Activated CD4-positive, alpha-beta T cell treated with anti-CD3 and anti-CD28 coated beads for 36 hours (primary cell): ENCODE data around the gene RAB15. TPM values are rescaled to one million over a fixed set of nuclear protein-coding genes. Genes with fewer than 3 reads are reported as not detected.
A peak's percentile ranks its signal among the peaks of the same experiment; 100 is the strongest.

Experiments used
- ATAC-seq: fragments of 200-7000 bp; cut with Tn5 transposase; one replicate; pipeline ENCODE4 v1.10.0; 2021; ENCODE audit warnings: mild to moderate bottlenecking, moderate library complexity
- CTCF ChIA-PET: fragments of 350-600 bp; sonication (Branson Sonifier 250); formaldehyde crosslinking; loops from one replicate; lab custom pipeline; 2021; ENCODE audit warnings: antibody characterized with exemption; lab: Charles Lee
- POLR2A ChIA-PET: fragments of 350-600 bp; sonication (Branson Sonifier 250); formaldehyde crosslinking; loops from one replicate; lab custom pipeline; 2021; ENCODE audit warnings: antibody characterized with exemption, inconsistent platforms; lab: Charles Lee
- DNase-seq: peaks from one replicate; pipeline ENCODE4 v3.0.0-alpha.2; 2020
- H3K27ac Mint-ChIP-seq: one replicate; pipeline ENCODE4 v1.8.0; 2021; ENCODE audit warnings: mixed read lengths
- H3K27me3 Mint-ChIP-seq: one replicate; pipeline ENCODE4 v1.8.0; 2021; ENCODE audit warnings: mixed read lengths
- H3K36me3 Mint-ChIP-seq: one replicate; pipeline ENCODE4 v1.8.0; 2021; ENCODE audit warnings: low read depth, mixed read lengths
- H3K4me1 Mint-ChIP-seq: one replicate; pipeline ENCODE4 v1.8.0; 2021; ENCODE audit warnings: mixed read lengths
- H3K4me3 Mint-ChIP-seq: one replicate; pipeline ENCODE4 v1.8.0; 2021; ENCODE audit warnings: mild to moderate bottlenecking, moderate library complexity, mixed read lengths
- H3K9me3 Mint-ChIP-seq: one replicate; pipeline ENCODE4 v1.8.0; 2021; ENCODE audit warnings: low read depth, mixed read lengths
- intact Hi-C, 2 experiments: fragments of 100-400 bp; cut with DNase I in 1 of 2; cut with micrococcal nuclease in 1 of 2; formaldehyde crosslinking; loops; one replicate each; pipeline versions ENCODE4 v1.14.2 to v1.15.1; 2022 to 2024; cut with DNase I, micrococcal nuclease
- total RNA-seq, 2 experiments: library from RNA; stranded (reverse); gene quantifications; one replicate each; pipeline ENCODE4 v1.2.3, GENCODE V29; 2021

RAB15 gene
- total RNA-seq, 2 experiments from 2014 or later: 3.7 to 5.3 TPM

DNA sequence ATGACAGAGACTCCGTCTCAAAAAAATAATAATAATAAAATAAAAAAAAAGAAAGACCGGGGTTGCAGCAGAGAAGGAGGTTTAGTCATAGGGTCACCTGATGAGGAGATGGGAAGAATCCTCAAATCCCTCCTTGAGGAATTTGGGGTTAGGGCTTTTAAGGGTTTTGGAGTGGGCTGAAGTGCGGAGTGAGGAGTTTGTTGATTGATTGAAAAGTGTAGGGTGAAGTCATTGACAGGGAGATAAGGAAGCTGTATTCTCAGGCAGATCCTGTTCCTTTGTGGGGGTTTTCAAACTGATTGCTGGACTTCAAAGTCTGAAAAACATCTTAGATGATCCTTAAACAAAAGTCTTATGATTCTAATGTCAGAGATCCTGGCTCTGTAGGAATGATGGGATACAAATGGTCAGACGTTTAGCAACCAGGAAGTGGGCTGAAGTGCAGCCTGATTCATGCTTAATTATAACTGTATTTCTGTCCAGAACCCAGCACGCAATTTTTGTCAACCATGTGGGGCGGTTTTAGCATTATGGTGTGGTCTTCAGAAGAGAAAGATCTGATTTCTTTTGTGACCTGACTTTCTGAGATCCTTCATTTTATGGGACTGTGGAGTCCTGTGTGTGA lies 30.6 kb upstream of the RAB15 start:
- Mint-ChIP-seq H3K36me3 (peaks cover 4% of the 10 kb centered on the region), H3K4me3 (no peak overlapping the region), H3K4me1 (peaks cover 53% of the 10 kb centered on the region), H3K27ac (peak overlapping the region; percentile 11), H3K9me3 (no peaks in the 10 kb centered on the region), H3K27me3 (no peaks in the 10 kb centered on the region)
- ATAC-seq (no peak), DNase-seq (no peak)
- intact Hi-C loops: loop anchor here in 1 of 2 experiments (5.0 to 10.0 kb wide), 2 partner anchors 205 to 942 kb away; no protein-coding TSS in a partner anchor
- CTCF ChIA-PET: interaction anchor here (1.3 kb wide), 1 partner anchor 16 kb away, joined by 3 read pairs; the partner anchor contains the start of gene FNTB
- POLR2A ChIA-PET: interaction anchor here (0.6 kb wide), 2 partner anchors 98 to 394 kb away, joined by 3 read pairs; no protein-coding TSS in a partner anchor

GRCh38 chr14:65001723-65002122 lies 29.6 kb upstream of the RAB15 start:
- H3K4me3 Mint-ChIP-seq: no peak overlapping the region
- CTCF ChIA-PET: interaction anchor here (2.3 kb wide), 1 partner anchor 15 kb away, joined by 6 read pairs; the partner anchor contains the start of gene FNTB
- H3K27me3 Mint-ChIP-seq: no peaks in the 10 kb centered on the region
- peaks cover 61% of the 10 kb centered on the region for H3K4me1 Mint-ChIP-seq
- peak overlapping the region; percentile 49 for H3K27ac Mint-ChIP-seq
- intact Hi-C loops: loop anchor here in 1 of 2 experiments (5.0 to 10.0 kb wide), 2 partner anchors 206 to 943 kb away; no protein-coding TSS in a partner anchor
- POLR2A ChIA-PET: interaction anchor here (0.6 kb wide), 1 partner anchor 99 kb away, joined by 3 read pairs; no protein-coding TSS in a partner anchor
- H3K9me3 Mint-ChIP-seq: no peaks in the 10 kb centered on the region
- DNase-seq: no peak
- no peak for ATAC-seq
- H3K36me3 Mint-ChIP-seq: peaks cover 4% of the 10 kb centered on the region

GRCh38 chr14:65000898-65001591 lies 28.9 kb upstream of the RAB15 start:
- Mint-ChIP-seq H3K27ac (no peak overlapping the region), H3K27me3 (no peaks in the 10 kb centered on the region), H3K36me3 (peaks cover 7% of the 10 kb centered on the region), H3K4me3 (no peak overlapping the region), H3K9me3 (no peaks in the 10 kb centered on the region), H3K4me1 (peaks cover 61% of the 10 kb centered on the region)
- no peak for ATAC-seq
- no peak for DNase-seq
- POLR2A ChIA-PET: no interaction called here
- intact Hi-C loops: loop anchor here in 1 of 2 experiments (5.0 to 10.0 kb wide), 2 partner anchors 206 to 944 kb away; no protein-coding TSS in a partner anchor
- CTCF ChIA-PET: interaction anchor here (0.7 to 2.3 kb wide), 3 partner anchors 10 to 20 kb away, joined by 3 to 6 read pairs (median 3); partner anchors contain the start of gene FNTB

DNA sequence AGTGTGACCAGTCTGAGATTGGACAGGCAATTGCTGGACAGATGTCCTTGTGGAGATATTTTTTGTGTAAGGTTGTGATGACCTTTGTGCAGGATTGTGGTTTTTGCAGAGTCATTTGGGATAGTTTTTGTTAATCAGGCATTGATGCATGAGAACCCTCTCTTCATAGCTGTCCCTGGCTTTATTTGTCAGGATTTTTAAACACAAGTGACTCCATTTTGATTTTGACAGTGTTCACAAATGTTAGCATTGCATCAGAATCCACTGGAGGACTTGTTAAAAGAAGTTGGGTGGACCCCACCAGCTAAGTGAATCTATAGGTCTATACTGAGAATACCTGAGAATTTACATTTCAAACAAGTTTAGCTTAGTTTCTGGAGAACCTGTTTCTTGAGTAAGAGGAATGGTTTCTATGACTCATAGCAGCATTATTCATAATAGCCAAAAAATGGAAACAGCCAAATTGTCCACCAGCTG lies 26.4 kb upstream of the RAB15 start:
- peak; percentile 45 for ATAC-seq
- Mint-ChIP-seq H3K4me1 (peaks cover 48% of the 10 kb centered on the region), H3K4me3 (no peak overlapping the region), H3K36me3 (peaks cover 5% of the 10 kb centered on the region), H3K27me3 (no peaks in the 10 kb centered on the region), H3K9me3 (no peaks in the 10 kb centered on the region), H3K27ac (no peak overlapping the region)
- ChIA-PET POLR2A (no interaction called here), CTCF (interaction anchor here (0.6 to 2.0 kb wide), 8 partner anchors 9 to 175 kb away, joined by 3 to 8 read pairs (median 4); partner anchors contain the start of gene FNTB)
- no peak for DNase-seq
- intact Hi-C loops: no loop called here

GRCh38 chr14:64997108-64997794 lies 25.1 kb upstream of the RAB15 start:
- CTCF ChIA-PET: interaction anchor here (1.2 to 2.0 kb wide), 3 partner anchors 10 to 25 kb away, joined by 3 to 8 read pairs (median 4); partner anchors contain the start of gene FNTB
- Mint-ChIP-seq H3K36me3 (peaks cover 8% of the 10 kb centered on the region), H3K27me3 (no peaks in the 10 kb centered on the region), H3K9me3 (no peaks in the 10 kb centered on the region), H3K4me3 (peak overlapping the region; percentile 32), H3K27ac (peak overlapping the region; percentile 76), H3K4me1 (peaks cover 44% of the 10 kb centered on the region)
- peak; percentile 24 for DNase-seq
- ATAC-seq: peak; percentile 63
- intact Hi-C loops: no loop called here
- POLR2A ChIA-PET: no interaction called here

DNA sequence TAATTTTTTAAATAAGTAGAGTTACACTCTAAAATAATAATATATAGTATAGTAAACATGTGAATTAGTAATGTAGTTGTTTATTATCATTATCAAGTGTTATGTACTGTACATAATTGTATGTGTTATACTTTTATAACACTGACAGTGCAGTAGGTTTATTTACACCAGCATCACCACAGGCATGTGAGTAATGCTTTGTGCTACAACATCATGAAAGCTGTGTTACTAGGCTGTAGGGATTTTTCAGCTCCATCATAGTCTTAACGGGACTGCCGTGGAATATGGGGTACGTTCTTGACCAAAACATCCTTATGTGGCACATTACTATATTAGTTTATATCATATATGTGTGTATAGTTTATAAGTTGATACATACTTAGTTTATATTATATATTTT lies 23.2 kb upstream of the RAB15 start:
- Mint-ChIP-seq H3K4me3 (no peak overlapping the region), H3K36me3 (peaks cover 12% of the 10 kb centered on the region), H3K27me3 (no peaks in the 10 kb centered on the region), H3K27ac (no peak overlapping the region), H3K4me1 (peaks cover 47% of the 10 kb centered on the region), H3K9me3 (no peaks in the 10 kb centered on the region)
- ATAC-seq: no peak
- intact Hi-C loops: no loop called here
- DNase-seq: no peak
- CTCF ChIA-PET: interaction anchor here (1.0 kb wide), 1 partner anchor 9 kb away, joined by 3 read pairs; the partner anchor contains the start of gene FNTB
- POLR2A ChIA-PET: no interaction called here

DNA sequence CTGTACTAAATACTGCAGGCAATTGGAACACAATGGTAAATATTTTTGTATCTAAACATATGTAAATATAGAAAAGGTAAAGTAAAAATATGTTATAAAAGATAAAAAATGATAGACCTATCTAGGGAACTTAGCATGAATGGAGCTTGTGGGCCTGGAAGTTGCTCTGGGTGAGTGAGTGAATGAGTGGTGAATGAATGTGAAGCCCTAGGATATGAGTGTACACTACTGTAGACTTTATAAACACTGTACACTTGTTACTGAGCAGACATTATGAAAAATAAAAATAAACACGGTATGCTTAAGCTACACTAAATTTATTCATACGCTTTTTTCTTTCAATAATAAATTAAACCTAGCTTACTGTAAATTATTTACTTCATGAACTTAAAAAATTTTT lies 22.4 kb upstream of the RAB15 start:
- H3K4me3 Mint-ChIP-seq: no peak overlapping the region
- intact Hi-C loops: no loop called here
- DNase-seq (no peak), ATAC-seq (no peak)
- H3K4me1 Mint-ChIP-seq: peaks cover 52% of the 10 kb centered on the region
- H3K9me3 Mint-ChIP-seq: no peaks in the 10 kb centered on the region
- no peaks in the 10 kb centered on the region for H3K27me3 Mint-ChIP-seq
- no peak overlapping the region for H3K27ac Mint-ChIP-seq
- peaks cover 16% of the 10 kb centered on the region for H3K36me3 Mint-ChIP-seq
- POLR2A ChIA-PET: no interaction called here
- CTCF ChIA-PET: interaction anchor here (1.0 to 1.5 kb wide), 3 partner anchors 8 to 171 kb away, joined by 3 to 4 read pairs (median 3); partner anchors contain the start of gene FNTB

GRCh38 chr14:64993266-64993930 lies 21.3 kb upstream of the RAB15 start:
- no peak for DNase-seq
- ChIA-PET CTCF (interaction anchor here (0.6 to 1.5 kb wide), 7 partner anchors 9 to 498 kb away, joined by 3 to 5 read pairs (median 3); no protein-coding TSS in a partner anchor), POLR2A (interaction anchor here (0.6 to 0.7 kb wide), 2 partner anchors 128 to 139 kb away, joined by 3 read pairs; no protein-coding TSS in a partner anchor)
- intact Hi-C loops: no loop called here
- Mint-ChIP-seq H3K27me3 (no peaks in the 10 kb centered on the region), H3K27ac (no peak overlapping the region), H3K4me1 (peaks cover 53% of the 10 kb centered on the region), H3K36me3 (peaks cover 22% of the 10 kb centered on the region), H3K4me3 (no peak overlapping the region), H3K9me3 (no peaks in the 10 kb centered on the region)
- no peak for ATAC-seq

DNA sequence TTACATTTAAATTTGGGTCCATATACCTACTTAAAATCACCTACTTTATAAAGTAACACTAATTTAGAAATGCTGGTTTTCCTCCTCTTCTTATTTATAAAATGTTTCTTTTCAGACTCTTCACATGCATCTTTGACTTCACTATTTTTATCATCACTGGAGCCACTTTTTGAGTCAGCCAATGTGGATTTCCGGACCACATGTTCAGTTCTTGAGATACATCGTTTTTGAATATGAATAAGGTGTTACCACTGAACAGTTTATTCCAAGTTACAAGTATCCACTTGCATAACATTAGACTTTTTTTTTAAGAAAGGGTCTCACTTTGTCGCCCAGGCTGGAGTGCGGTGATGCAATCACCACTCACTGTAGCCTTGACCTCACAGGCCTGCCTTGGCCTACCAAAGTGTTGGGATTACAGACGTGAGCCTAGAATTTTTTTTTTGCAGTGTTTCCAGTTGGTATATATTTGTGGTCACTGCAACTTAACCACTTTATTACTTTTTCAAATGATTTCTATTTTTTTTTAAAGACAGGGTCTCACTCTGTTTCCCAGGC lies 20.3 kb upstream of the RAB15 start:
- intact Hi-C loops: no loop called here
- ATAC-seq (no peak), DNase-seq (no peak)
- ChIA-PET CTCF (interaction anchor here (0.8 to 1.4 kb wide), 3 partner anchors 22 to 112 kb away, joined by 3 to 4 read pairs (median 3); no protein-coding TSS in a partner anchor), POLR2A (interaction anchor here (0.6 to 0.7 kb wide), 2 partner anchors 129 to 140 kb away, joined by 3 read pairs; no protein-coding TSS in a partner anchor)
- H3K4me1 Mint-ChIP-seq: peaks cover 47% of the 10 kb centered on the region
- no peaks in the 10 kb centered on the region for H3K9me3 Mint-ChIP-seq
- H3K27ac Mint-ChIP-seq: peak overlapping the region; percentile 19
- peaks cover 22% of the 10 kb centered on the region for H3K36me3 Mint-ChIP-seq
- no peaks in the 10 kb centered on the region for H3K27me3 Mint-ChIP-seq
- no peak overlapping the region for H3K4me3 Mint-ChIP-seq

DNA sequence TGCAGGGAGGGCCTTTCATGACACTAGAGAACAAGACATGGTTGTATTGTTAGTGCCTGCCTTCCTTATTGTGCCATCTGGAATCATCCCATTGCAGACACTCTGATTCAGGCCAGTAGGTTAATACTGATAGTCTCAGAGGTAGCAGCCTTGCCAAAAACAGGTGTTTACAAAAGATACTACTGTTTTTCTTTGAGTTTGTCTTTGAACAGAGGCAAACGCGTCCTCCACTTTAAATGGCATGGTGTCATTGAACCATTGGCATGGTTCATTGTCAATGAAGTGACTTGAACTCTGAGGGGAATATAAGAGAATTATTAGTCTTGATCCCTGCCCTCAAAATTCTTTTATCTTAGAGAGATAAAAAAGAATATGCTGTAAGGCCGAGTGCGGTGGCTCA lies 18.8 kb upstream of the RAB15 start:
- POLR2A ChIA-PET: no interaction called here
- no peaks in the 10 kb centered on the region for H3K9me3 Mint-ChIP-seq
- H3K27me3 Mint-ChIP-seq: no peaks in the 10 kb centered on the region
- H3K4me3 Mint-ChIP-seq: no peak overlapping the region
- CTCF ChIA-PET: interaction anchor here (0.7 to 1.5 kb wide), 2 partner anchors 9 to 111 kb away, joined by 3 to 4 read pairs; no protein-coding TSS in a partner anchor
- no peak overlapping the region for H3K27ac Mint-ChIP-seq
- H3K4me1 Mint-ChIP-seq: peaks cover 47% of the 10 kb centered on the region
- intact Hi-C loops: no loop called here
- no peak for DNase-seq
- H3K36me3 Mint-ChIP-seq: peaks cover 19% of the 10 kb centered on the region
- no peak for ATAC-seq
